HG03439 (cell line): Measurements from ENCODE around the gene SLC7A9.
"Not testable (repeated sequence)": the region's sequence is repeated elsewhere in the genome, so short reads cannot be mapped to it uniquely, and the experiment has no call there.

Experiments used
- ATAC-seq: cut with Tn5 transposase; IDR thresholded peaks from one replicate; pipeline ENCODE4 v1.9.1; 2021; ENCODE audit warnings: mild to moderate bottlenecking, moderate library complexity; ENCODE audit not compliant: unreplicated experiment

The SLC7A9 gene

GRCh38 chr19:32864318-32865007 is 5.1 kb downstream of the SLC7A9 start:
- no peak for ATAC-seq

- ATAC-seq, result no peak
These were observed 5.7 kb downstream of the SLC7A9 start for GRCh38 chr19:32863841-32864240.

GRCh38 chr19:32863301-32863700 is 6.3 kb downstream of the SLC7A9 start:
- no peak for ATAC-seq

GRCh38 chr19:32862741-32863140 is 6.8 kb downstream of the SLC7A9 start:
- ATAC-seq, result no peak

GRCh38 chr19:32862173-32862572 is 7.4 kb downstream of the SLC7A9 start:
- no peak for ATAC-seq

GRCh38 chr19:32861596-32861995 is 8.0 kb downstream of the SLC7A9 start:
- ATAC-seq, result no peak

GRCh38 chr19:32859591-32859990 is 10.0 kb downstream of the SLC7A9 start:
- ATAC-seq, result no peak

GRCh38 chr19:32858559-32858958 is 11.0 kb downstream of the SLC7A9 start:
- ATAC-seq, result no peak

GRCh38 chr19:32858155-32858554 is 11.4 kb downstream of the SLC7A9 start:
- no peak for ATAC-seq

GRCh38 chr19:32857584-32857983 is 12.0 kb downstream of the SLC7A9 start:
- ATAC-seq, result no peak

GRCh38 chr19:32856818-32857217 is 12.7 kb downstream of the SLC7A9 start:
- ATAC-seq, result not testable (repeated sequence)

GRCh38 chr19:32852216-32852615 is 17.4 kb downstream of the SLC7A9 start:
- no peak for ATAC-seq

GRCh38 chr19:32848035-32848434 is 21.5 kb downstream of the SLC7A9 start:
- not testable (repeated sequence) for ATAC-seq

- ATAC-seq, result no peak
These were observed 25.8 kb downstream of the SLC7A9 start for GRCh38 chr19:32843716-32844245.

- no peak for ATAC-seq
These were observed 27.5 kb downstream of the SLC7A9 start for GRCh38 chr19:32842061-32842460.

- no peak for ATAC-seq
These were observed 32.0 kb downstream of the SLC7A9 start for GRCh38 chr19:32837531-32837930.

- ATAC-seq, result not testable (repeated sequence)
These were observed 36.2 kb downstream of the SLC7A9 start for GRCh38 chr19:32833388-32833787.

- ATAC-seq, result not testable (repeated sequence)
These were observed 36.7 kb downstream of the SLC7A9 start for GRCh38 chr19:32832825-32833224.

- not testable (repeated sequence) for ATAC-seq
These were observed 37.5 kb downstream of the SLC7A9 start for GRCh38 chr19:32832094-32832493.

GRCh38 chr19:32831611-32832010 is 38.0 kb downstream of the SLC7A9 start:
- no peak for ATAC-seq

GRCh38 chr19:32830231-32831014 is 39.1 kb downstream of the SLC7A9 start:
- no peak for ATAC-seq

- no peak for ATAC-seq
These were observed 40.1 kb downstream of the SLC7A9 start for GRCh38 chr19:32829345-32829896.
